ENCODE measurements around the gene APP.

GRCh38 chr21:25988738-25989137 is 181.8 kb downstream of the APP start:
- no peak for TF ChIP-seq CTCF (IDR thresholded peaks at IDR 0.05)
- no peak for TF ChIP-seq EZH2 (IDR thresholded peaks at IDR 0.05)
- no peak for TF ChIP-seq EZH2phosphoT487 (IDR thresholded peaks at IDR 0.05)

All from neural progenitor cell (in vitro differentiated cells).